Heart left ventricle (tissue), 13 donors: ENCODE measurements around the gene MTMR2.

Experiments
- POLR2A ChIP-seq, 2 donors: fragments of 450-650 bp; IDR thresholded peaks; one replicate each; pipeline ENCODE4 v1.6.1; 2017; ENCODE audit warnings: antibody characterized with exemption in 2 of 2, mild to moderate bottlenecking in 2 of 2, moderate library complexity in 2 of 2
- TF ChIP-seq, protein P1 (sequence below), 12 donors: fragments of 200-600 bp; sonication (generic) in 4 of 12; IDR thresholded peaks; one replicate each; pipeline versions ENCODE4 v1.5.0 to v1.8.0; 2018 to 2022; ENCODE audit warnings: antibody characterized with exemption in 12 of 12, mild to moderate bottlenecking in 5 of 12
- donor health status: ischemic (EF 13 %, LVEDD 7.1; RV severe dilation, severe dysfunction).
- donor health status: DM: no; HTN: yes; CAD: no.
- donor health status: DM: no; HTN: no; CAD: no.
- donor health status: ischemic (EF 25% LVEDD 6.9; RV normal size, moderate dysfunction).
- donor health status: ischemic (EF 25% LVEDD 5.7; RV mildly dilated, moderate dysfunction).
- donor health status: ischemic (EF 35%, LVEDD 5.7; RV mildly dilated, moderate dysfunction).
- donor health status: nonischemic (EF 11% LVEDD 7.7; RV severe dilation, severe dysfunction).
- donor health status: DM: yes; HTN: yes; CAD: no.
- donor health status: PGD.
- donor health status: ischemic (EF 29% LVEDD 5.4; RV normal size, mild dysfunction).
- donor health status: nonischemic (EF 23%, LVEDD 6.1; RV moderate dilation, normal function).

DNA sequence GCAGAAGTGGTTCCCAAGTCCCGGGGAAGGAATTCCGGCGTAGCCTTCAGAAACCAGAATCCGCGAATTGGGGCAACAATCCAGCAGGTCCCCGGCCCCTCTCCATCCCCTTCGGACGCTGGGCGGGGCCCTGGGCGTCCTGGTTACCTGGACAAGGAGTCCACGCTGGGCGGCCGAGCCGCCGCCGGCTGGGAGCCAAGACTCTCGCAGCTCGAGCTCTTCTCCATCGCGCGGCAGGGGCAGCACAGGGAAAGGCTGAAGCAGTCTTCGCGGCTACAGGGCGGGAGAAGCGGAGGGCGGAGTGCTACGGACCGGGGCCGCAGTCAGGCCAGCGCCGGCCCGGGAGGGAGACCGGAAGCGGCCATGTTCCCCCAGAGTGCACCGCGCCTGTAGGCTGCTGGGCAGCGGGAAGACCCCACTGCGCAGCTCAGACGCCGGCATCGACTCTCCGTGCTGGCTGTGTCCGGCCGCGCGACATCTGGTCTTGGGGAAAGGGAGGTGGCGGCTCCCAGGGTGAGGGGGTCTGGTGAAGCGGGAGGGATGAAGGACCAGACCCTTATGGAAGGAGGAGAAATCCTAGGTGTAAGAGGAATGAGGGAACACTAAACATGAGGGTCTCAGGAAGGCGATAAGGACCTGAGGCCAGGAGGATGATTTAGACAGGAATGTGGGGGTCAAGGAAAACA lies at the start of gene MTMR2:
- TF ChIP-seq, protein P1, sequence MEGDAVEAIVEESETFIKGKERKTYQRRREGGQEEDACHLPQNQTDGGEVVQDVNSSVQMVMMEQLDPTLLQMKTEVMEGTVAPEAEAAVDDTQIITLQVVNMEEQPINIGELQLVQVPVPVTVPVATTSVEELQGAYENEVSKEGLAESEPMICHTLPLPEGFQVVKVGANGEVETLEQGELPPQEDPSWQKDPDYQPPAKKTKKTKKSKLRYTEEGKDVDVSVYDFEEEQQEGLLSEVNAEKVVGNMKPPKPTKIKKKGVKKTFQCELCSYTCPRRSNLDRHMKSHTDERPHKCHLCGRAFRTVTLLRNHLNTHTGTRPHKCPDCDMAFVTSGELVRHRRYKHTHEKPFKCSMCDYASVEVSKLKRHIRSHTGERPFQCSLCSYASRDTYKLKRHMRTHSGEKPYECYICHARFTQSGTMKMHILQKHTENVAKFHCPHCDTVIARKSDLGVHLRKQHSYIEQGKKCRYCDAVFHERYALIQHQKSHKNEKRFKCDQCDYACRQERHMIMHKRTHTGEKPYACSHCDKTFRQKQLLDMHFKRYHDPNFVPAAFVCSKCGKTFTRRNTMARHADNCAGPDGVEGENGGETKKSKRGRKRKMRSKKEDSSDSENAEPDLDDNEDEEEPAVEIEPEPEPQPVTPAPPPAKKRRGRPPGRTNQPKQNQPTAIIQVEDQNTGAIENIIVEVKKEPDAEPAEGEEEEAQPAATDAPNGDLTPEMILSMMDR (IDR thresholded peaks at IDR 0.05) = peak in 1 of 12 donors; percentile 12
- TF ChIP-seq POLR2A (IDR thresholded peaks at IDR 0.05) = peak in 1 of 2 donors; percentile 67
